Thoracic aorta (tissue), 2 donors: ENCODE data around the gene MARVELD3. TPM values are rescaled to one million over a fixed set of nuclear protein-coding genes. Genes with fewer than 3 reads are reported as not detected.

ENCODE experiments used
- ATAC-seq: fragments of 150-250 bp; one replicate; pipeline ENCODE4 v1.8.0; 2017; ENCODE audit warnings: low read depth; ENCODE audit not compliant: insufficient number of reproducible peaks, low FRiP score
- DNase-seq: peaks from one replicate; pipeline ENCODE4 v3.0.0-alpha.2; 2020; ENCODE audit warnings: low spot score
- H3K27ac ChIP-seq, 2 donors: fragments of 200-600 bp; sonication (generic); 1 replicate in 1 of 2; 2 replicates in 1 of 2; pipeline ENCODE4 v1.5.1; 2016; ENCODE audit warnings: mild to moderate bottlenecking in 2 of 2, moderate library complexity in 2 of 2
- H3K27me3 ChIP-seq: fragments of 200-600 bp; sonication (generic); replicated peaks from 2 replicates; pipeline ENCODE4 v1.6.0; 2016; ENCODE audit warnings: mild to moderate bottlenecking; ENCODE audit not compliant: insufficient read depth
- H3K36me3 ChIP-seq: fragments of 200-600 bp; sonication (generic); one replicate; pipeline ENCODE4 v1.5.1; 2016
- H3K4me1 ChIP-seq, 2 donors: fragments of 200-600 bp; sonication (generic); 1 replicate in 1 of 2; 2 replicates in 1 of 2; pipeline versions ENCODE4 v1.5.1 to v1.6.0; 2016; ENCODE audit warnings: low read depth in 2 of 2, mild to moderate bottlenecking in 1 of 2; ENCODE audit not compliant: control insufficient read depth in 1 of 2
- H3K4me3 ChIP-seq: fragments of 200-600 bp; sonication (generic); 2 replicates; pipeline ENCODE4 v1.5.1; 2016; ENCODE audit warnings: mild to moderate bottlenecking
- H3K9me3 ChIP-seq: fragments of 200-600 bp; sonication (generic); 2 replicates; pipeline ENCODE4 v1.5.1; 2016
- CTCF ChIP-seq: fragments of 200-600 bp; sonication (generic); IDR thresholded peaks from one replicate; pipeline ENCODE4 v1.5.1; 2019; ENCODE audit warnings: antibody characterized with exemption
- total RNA-seq, 2 donors: library from RNA; depleted of rRNA; stranded (reverse); fragments of >200 nt; gene quantifications; one replicate each; pipeline versions ENCODE4 v1.1.0 to v1.2.3, GENCODE V29; 2016

MARVELD3 gene
- total RNA-seq, 2 donors from 2014 or later, result not detected

- no peak for TF ChIP-seq CTCF
- no peak overlapping the region for H3K4me3 ChIP-seq
- H3K27me3 ChIP-seq, result no peaks in the 10 kb centered on the region
- no peaks in the 10 kb centered on the region for H3K9me3 ChIP-seq
- H3K27ac ChIP-seq, result no peak overlapping the region
- peaks cover 41% of the 10 kb centered on the region for H3K36me3 ChIP-seq
- ATAC-seq, result no peak
- DNase-seq, result no peak
- no peaks in the 10 kb centered on the region for H3K4me1 ChIP-seq
Measured at GRCh38 chr16:71666928-71667707, 41.1 kb downstream of the MARVELD3 start.

DNA sequence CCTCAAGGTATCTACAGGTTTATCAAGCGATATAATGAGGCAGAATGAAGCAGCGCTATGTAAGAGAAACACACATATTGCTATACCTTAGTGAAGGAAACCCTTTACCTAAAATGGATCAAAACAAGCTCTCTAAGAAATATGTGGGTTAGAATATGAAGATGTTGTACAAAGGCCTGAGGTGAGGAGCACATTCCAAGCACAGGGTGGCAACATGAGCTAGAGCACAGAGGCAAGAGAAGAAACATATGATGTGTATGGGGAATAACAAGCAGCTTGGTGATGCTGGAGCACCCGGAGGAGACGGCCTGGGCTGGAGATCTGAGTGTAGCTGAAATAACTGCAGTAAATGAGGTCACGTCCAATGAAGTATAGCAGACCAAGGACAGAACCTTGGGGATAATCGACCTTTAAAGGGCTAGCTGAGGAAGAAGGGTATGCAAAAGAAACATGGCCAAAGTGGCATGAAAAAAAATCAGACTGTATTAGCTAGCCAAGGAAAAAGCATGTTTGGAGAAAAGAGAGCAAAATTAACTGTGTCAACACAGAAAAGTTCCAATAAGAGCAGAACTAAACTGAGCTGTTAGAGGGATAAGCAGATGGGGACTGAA lies 44.0 kb downstream of the MARVELD3 start:
- Histone ChIP-seq H3K4me3 (no peak overlapping the region), H3K9me3 (no peaks in the 10 kb centered on the region), H3K4me1 (no peaks in the 10 kb centered on the region), H3K36me3 (peaks cover 31% of the 10 kb centered on the region), H3K27ac (no peak overlapping the region), H3K27me3 (no peaks in the 10 kb centered on the region)
- no peak for TF ChIP-seq CTCF
- no peak for ATAC-seq
- no peak for DNase-seq

GRCh38 chr16:71670537-71670936 lies 44.6 kb downstream of the MARVELD3 start:
- Histone ChIP-seq H3K9me3 (no peaks in the 10 kb centered on the region), H3K4me3 (no peak overlapping the region), H3K36me3 (peaks cover 36% of the 10 kb centered on the region), H3K27ac (no peak overlapping the region), H3K4me1 (no peaks in the 10 kb centered on the region), H3K27me3 (no peaks in the 10 kb centered on the region)
- ATAC-seq (no peak), DNase-seq (no peak)
- no peak for TF ChIP-seq CTCF

- ATAC-seq (no peak), DNase-seq (no peak)
- Histone ChIP-seq H3K4me3 (no peak overlapping the region), H3K9me3 (no peaks in the 10 kb centered on the region), H3K27me3 (no peaks in the 10 kb centered on the region), H3K4me1 (no peaks in the 10 kb centered on the region), H3K27ac (no peak overlapping the region), H3K36me3 (peaks cover 38% of the 10 kb centered on the region)
- no peak for TF ChIP-seq CTCF
Measured at GRCh38 chr16:71671165-71671564, 45.2 kb downstream of the MARVELD3 start.

GRCh38 chr16:71672125-71672524 lies 46.1 kb downstream of the MARVELD3 start:
- Histone ChIP-seq H3K9me3 (no peaks in the 10 kb centered on the region), H3K27ac (no peak overlapping the region), H3K36me3 (peaks cover 32% of the 10 kb centered on the region), H3K4me3 (no peak overlapping the region), H3K27me3 (no peaks in the 10 kb centered on the region), H3K4me1 (no peaks in the 10 kb centered on the region)
- no peak for ATAC-seq
- DNase-seq, result no peak
- TF ChIP-seq CTCF, result no peak
